ENCODE results near the gene ODAD4. TPM values are rescaled to one million over a fixed set of nuclear protein-coding genes. Genes with fewer than 3 reads are reported as not detected.

ODAD4 gene
- total RNA-seq: under 1 TPM; 0.89 to 0.97 TPM

DNA sequence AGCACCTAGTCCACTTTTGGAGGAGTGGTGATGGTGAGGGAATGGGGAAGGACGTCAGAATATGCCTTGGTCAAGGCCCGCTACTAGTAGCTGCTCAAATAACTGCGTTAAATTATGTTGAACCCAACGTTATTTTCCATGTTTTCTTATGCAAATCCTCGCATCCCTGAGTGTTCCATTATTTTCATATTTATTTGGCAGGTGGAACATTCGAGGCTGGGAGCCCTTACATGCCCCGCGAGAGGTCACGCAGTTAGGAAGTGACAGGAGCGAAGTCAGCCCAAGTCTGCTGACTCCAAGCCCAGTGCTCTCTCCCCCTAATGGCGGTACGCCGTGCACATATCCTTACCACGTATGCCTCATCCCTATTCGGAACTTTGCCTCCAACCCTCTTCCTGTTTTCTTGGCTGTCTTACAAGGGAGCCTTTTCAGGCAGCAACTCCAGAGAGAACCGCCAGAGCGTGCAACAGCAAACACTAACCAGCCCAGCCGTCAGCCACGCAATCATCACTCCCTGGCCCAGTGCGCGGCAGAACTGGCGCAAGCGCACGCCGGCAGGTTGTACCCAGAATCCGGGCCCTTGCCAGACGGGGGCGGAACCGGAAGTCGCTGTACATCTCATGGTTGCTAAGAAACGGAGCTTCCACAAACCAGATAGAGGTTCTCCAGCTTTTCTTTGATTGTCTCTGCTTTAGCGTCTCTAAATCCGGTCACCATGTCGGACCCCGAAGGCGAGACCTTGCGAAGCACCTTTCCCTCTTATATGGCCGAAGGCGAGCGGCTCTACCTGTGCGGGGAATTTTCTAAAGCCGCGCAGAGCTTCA lies at the start of gene ODAD4:
Gene ODAD4 (plus strand): TSS at position 609 of the 824 bp plus-strand sequence. CDS start 107 bp downstream, at position 716.
- H3K27me3 Mint-ChIP-seq (ENCODE audit: low read depth): no peaks in the 10 kb centered on the region
- peak; percentile 98 for DNase-seq
- H3K27ac Mint-ChIP-seq: peak within 1 kb of the TSS; percentile 96
- POLR2A ChIA-PET: interaction anchor here (0.6 to 3.8 kb wide), 13 partner anchors 9 to 223 kb away, joined by 3 to 49 read pairs (median 4); partner anchors contain the start of genes ACLY, CNP, DHX58 and DNAJC7
- peak within 1 kb of the TSS; percentile 96 for H3K4me3 Mint-ChIP-seq
- ATAC-seq: peak; percentile 99
- peaks cover 55% of the 10 kb centered on the region for H3K4me1 Mint-ChIP-seq (ENCODE audit: low read depth)
- no peaks in the 10 kb centered on the region for H3K9me3 Mint-ChIP-seq (ENCODE audit: insufficient read depth)
- CTCF ChIA-PET: interaction anchor here (0.6 to 2.6 kb wide), 20 partner anchors 8 to 476 kb away, joined by 3 to 22 read pairs (median 4); partner anchors contain the start of genes ACLY, CNP, DNAJC7 and KLHL11
- H3K36me3 Mint-ChIP-seq (ENCODE audit: low read depth): peaks cover 5% of the 10 kb centered on the region

GRCh38 chr17:41882756-41883155 lies 47.7 kb upstream of the ODAD4 start:
- CTCF ChIA-PET: no interaction called here
- DNase-seq: no peak
- peaks cover 63% of the 10 kb centered on the region for H3K36me3 Mint-ChIP-seq (ENCODE audit: low read depth)
- no peaks in the 10 kb centered on the region for H3K9me3 Mint-ChIP-seq (ENCODE audit: insufficient read depth)
- H3K4me1 Mint-ChIP-seq (ENCODE audit: low read depth): no peaks in the 10 kb centered on the region
- no peaks in the 10 kb centered on the region for H3K27me3 Mint-ChIP-seq (ENCODE audit: low read depth)
- ATAC-seq: no peak
- POLR2A ChIA-PET: interaction anchor here (0.7 kb wide), 1 partner anchor 19 kb away, joined by 3 read pairs; no protein-coding TSS in a partner anchor
- H3K27ac Mint-ChIP-seq: no peak overlapping the region
- no peak overlapping the region for H3K4me3 Mint-ChIP-seq

- POLR2A ChIA-PET: no interaction called here
- H3K27me3 Mint-ChIP-seq (ENCODE audit: low read depth): no peaks in the 10 kb centered on the region
Observed at GRCh38 chr17:41885733-41886132, 44.7 kb upstream of the ODAD4 start.

GRCh38 chr17:41888332-41888965 lies 42.0 kb upstream of the ODAD4 start:
- no peaks in the 10 kb centered on the region for H3K9me3 Mint-ChIP-seq (ENCODE audit: insufficient read depth)
- H3K27me3 Mint-ChIP-seq (ENCODE audit: low read depth): no peaks in the 10 kb centered on the region
- POLR2A ChIA-PET: no interaction called here
- no peak overlapping the region for H3K4me3 Mint-ChIP-seq
- no peak overlapping the region for H3K27ac Mint-ChIP-seq
- H3K4me1 Mint-ChIP-seq (ENCODE audit: low read depth): no peaks in the 10 kb centered on the region
- CTCF ChIA-PET: no interaction called here
- DNase-seq (no peak), ATAC-seq (no peak)
- H3K36me3 Mint-ChIP-seq (ENCODE audit: low read depth): peaks cover 57% of the 10 kb centered on the region

More at GRCh38 chr17:41885733-41886132, 44.7 kb upstream of the ODAD4 start:
- CTCF ChIA-PET: interaction anchor here (1.1 kb wide), 1 partner anchor 149 kb away, joined by 3 read pairs; no protein-coding TSS in a partner anchor
- H3K9me3 Mint-ChIP-seq (ENCODE audit: insufficient read depth): no peaks in the 10 kb centered on the region
- ATAC-seq (no peak), DNase-seq (no peak)
- no peak overlapping the region for H3K27ac Mint-ChIP-seq
- H3K4me1 Mint-ChIP-seq (ENCODE audit: low read depth): no peaks in the 10 kb centered on the region
- peaks cover 56% of the 10 kb centered on the region for H3K36me3 Mint-ChIP-seq (ENCODE audit: low read depth)
- no peak overlapping the region for H3K4me3 Mint-ChIP-seq

GRCh38 chr17:41891135-41892020 lies 39.0 kb upstream of the ODAD4 start:
- Mint-ChIP-seq H3K9me3 (ENCODE audit: insufficient read depth) (no peaks in the 10 kb centered on the region), H3K4me3 (no peak overlapping the region), H3K36me3 (ENCODE audit: low read depth) (peaks cover 56% of the 10 kb centered on the region), H3K4me1 (ENCODE audit: low read depth) (no peaks in the 10 kb centered on the region), H3K27me3 (ENCODE audit: low read depth) (no peaks in the 10 kb centered on the region), H3K27ac (no peak overlapping the region)
- ChIA-PET CTCF (interaction anchor here (0.6 kb wide), 1 partner anchor 34 kb away, joined by 3 read pairs; no protein-coding TSS in a partner anchor), POLR2A (interaction anchor here (0.6 to 0.9 kb wide), 3 partner anchors 21 to 85 kb away, joined by 3 to 4 read pairs (median 3); no protein-coding TSS in a partner anchor)
- no peak for DNase-seq
- ATAC-seq: no peak

DNA sequence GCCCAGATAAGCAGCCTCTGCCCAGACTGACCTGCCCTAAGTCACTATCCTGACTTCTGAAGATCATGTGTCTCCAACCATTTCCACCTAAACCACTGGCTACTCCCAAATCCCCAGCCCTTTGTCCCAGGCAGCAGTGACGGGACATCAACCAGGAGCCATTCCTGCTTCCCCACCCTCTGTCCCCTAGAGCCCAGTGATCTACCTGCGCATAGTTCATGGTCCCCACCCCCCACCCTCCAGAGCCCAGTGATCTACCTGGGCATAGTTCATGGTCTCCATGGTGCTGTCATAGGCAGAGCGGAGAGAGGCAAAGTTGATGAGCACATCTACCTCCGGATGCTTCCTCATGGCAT lies 38.4 kb upstream of the ODAD4 start:
- Mint-ChIP-seq H3K4me1 (ENCODE audit: low read depth) (no peaks in the 10 kb centered on the region), H3K27me3 (ENCODE audit: low read depth) (no peaks in the 10 kb centered on the region), H3K36me3 (ENCODE audit: low read depth) (peaks cover 61% of the 10 kb centered on the region), H3K4me3 (no peak overlapping the region), H3K9me3 (ENCODE audit: insufficient read depth) (no peaks in the 10 kb centered on the region), H3K27ac (no peak overlapping the region)
- no peak for ATAC-seq
- CTCF ChIA-PET: no interaction called here
- DNase-seq: no peak
- POLR2A ChIA-PET: interaction anchor here (0.7 kb wide), 1 partner anchor 85 kb away, joined by 3 read pairs; no protein-coding TSS in a partner anchor

DNA sequence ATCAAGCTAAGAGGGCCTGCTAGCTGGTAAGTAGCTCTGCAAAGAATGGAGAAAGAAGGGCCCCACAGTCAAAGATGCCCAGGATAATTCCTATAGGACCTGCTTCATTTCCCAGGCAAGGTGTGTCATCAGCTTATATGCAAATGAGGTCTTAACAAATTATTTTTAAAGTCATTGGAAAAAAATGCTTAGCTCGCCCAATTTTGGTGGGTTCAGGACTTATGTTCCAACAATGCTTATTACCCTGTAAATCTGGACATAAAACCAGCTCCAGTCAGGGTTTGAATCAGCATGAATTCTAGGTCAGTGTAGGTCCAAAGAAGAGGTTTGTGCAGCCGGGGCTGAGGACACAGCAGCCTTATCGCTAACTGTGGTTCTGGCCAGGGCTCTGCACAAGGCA lies 37.0 kb upstream of the ODAD4 start:
- Mint-ChIP-seq H3K27ac (no peak overlapping the region), H3K9me3 (ENCODE audit: insufficient read depth) (no peaks in the 10 kb centered on the region), H3K4me1 (ENCODE audit: low read depth) (no peaks in the 10 kb centered on the region), H3K27me3 (ENCODE audit: low read depth) (no peaks in the 10 kb centered on the region), H3K4me3 (no peak overlapping the region), H3K36me3 (ENCODE audit: low read depth) (peaks cover 59% of the 10 kb centered on the region)
- DNase-seq: no peak
- POLR2A ChIA-PET: no interaction called here
- no peak for ATAC-seq
- CTCF ChIA-PET: interaction anchor here (0.6 kb wide), 1 partner anchor 38 kb away, joined by 4 read pairs; no protein-coding TSS in a partner anchor

- no peak for DNase-seq
- Mint-ChIP-seq H3K36me3 (ENCODE audit: low read depth) (peaks cover 62% of the 10 kb centered on the region), H3K4me3 (no peak overlapping the region), H3K27me3 (ENCODE audit: low read depth) (no peaks in the 10 kb centered on the region), H3K4me1 (ENCODE audit: low read depth) (no peaks in the 10 kb centered on the region), H3K9me3 (ENCODE audit: insufficient read depth) (no peaks in the 10 kb centered on the region), H3K27ac (peak overlapping the region; percentile 33)
- no peak for ATAC-seq
- CTCF ChIA-PET: no interaction called here
- POLR2A ChIA-PET: interaction anchor here (0.5 to 0.6 kb wide), 2 partner anchors 259 to 340 kb away, joined by 3 read pairs; no protein-coding TSS in a partner anchor
Observed at GRCh38 chr17:41894791-41895331, 35.6 kb upstream of the ODAD4 start.

DNA sequence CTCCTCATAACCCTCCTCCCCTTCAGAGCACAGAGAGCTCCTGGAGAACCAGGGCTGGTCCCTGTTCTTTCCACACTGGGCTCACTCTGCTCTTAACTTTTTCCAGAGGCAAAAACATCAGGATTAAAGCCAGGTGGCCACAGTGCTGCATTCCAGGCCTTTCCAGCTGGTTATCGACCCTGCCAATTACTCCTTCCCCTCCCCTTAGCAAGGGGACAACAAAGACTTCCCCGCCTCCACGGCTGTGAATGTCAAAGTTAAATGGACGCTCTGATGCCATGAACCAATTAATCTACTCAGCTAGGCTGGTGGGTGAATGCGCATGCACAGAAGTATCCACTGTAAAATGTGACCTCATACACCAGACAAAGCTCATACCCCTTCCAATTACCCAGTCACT lies 34.8 kb upstream of the ODAD4 start:
- ChIA-PET POLR2A (no interaction called here), CTCF (no interaction called here)
- ATAC-seq (no peak), DNase-seq (no peak)
- H3K4me1 Mint-ChIP-seq (ENCODE audit: low read depth): no peaks in the 10 kb centered on the region
- H3K27me3 Mint-ChIP-seq (ENCODE audit: low read depth): no peaks in the 10 kb centered on the region
- H3K9me3 Mint-ChIP-seq (ENCODE audit: insufficient read depth): no peaks in the 10 kb centered on the region
- no peak overlapping the region for H3K27ac Mint-ChIP-seq
- no peak overlapping the region for H3K4me3 Mint-ChIP-seq
- peaks cover 61% of the 10 kb centered on the region for H3K36me3 Mint-ChIP-seq (ENCODE audit: low read depth)

DNA sequence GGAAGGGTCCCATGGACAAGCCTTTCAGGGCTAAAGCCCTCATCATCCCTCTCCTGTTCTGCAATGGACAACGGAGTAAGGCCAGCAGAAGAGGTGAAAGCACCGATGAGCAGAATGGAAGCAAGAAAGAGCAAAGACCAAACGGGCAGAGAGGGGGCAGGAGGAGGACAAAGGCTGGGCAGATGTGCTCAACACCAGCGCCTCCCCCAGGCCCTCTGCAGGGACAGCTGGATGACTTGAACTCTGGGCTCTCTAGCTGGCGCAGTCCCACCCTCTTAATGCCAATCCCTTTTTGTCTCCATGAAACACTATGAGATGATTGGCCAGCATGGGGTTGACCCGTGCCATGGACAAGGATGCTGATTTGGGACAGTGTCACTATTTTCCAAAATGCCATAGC lies 33.7 kb upstream of the ODAD4 start:
- H3K27ac Mint-ChIP-seq: no peak overlapping the region
- H3K27me3 Mint-ChIP-seq (ENCODE audit: low read depth): no peaks in the 10 kb centered on the region
- DNase-seq (no peak), ATAC-seq (no peak)
- peaks cover 69% of the 10 kb centered on the region for H3K36me3 Mint-ChIP-seq (ENCODE audit: low read depth)
- POLR2A ChIA-PET: no interaction called here
- no peaks in the 10 kb centered on the region for H3K4me1 Mint-ChIP-seq (ENCODE audit: low read depth)
- H3K4me3 Mint-ChIP-seq: no peak overlapping the region
- no peaks in the 10 kb centered on the region for H3K9me3 Mint-ChIP-seq (ENCODE audit: insufficient read depth)
- CTCF ChIA-PET: no interaction called here

GRCh38 chr17:41901646-41902045 lies 28.8 kb upstream of the ODAD4 start:
- ChIA-PET POLR2A (no interaction called here), CTCF (no interaction called here)
- no peak for DNase-seq
- no peaks in the 10 kb centered on the region for H3K27me3 Mint-ChIP-seq (ENCODE audit: low read depth)
- no peaks in the 10 kb centered on the region for H3K9me3 Mint-ChIP-seq (ENCODE audit: insufficient read depth)
- H3K27ac Mint-ChIP-seq: no peak overlapping the region
- no peak overlapping the region for H3K4me3 Mint-ChIP-seq
- peaks cover 60% of the 10 kb centered on the region for H3K36me3 Mint-ChIP-seq (ENCODE audit: low read depth)
- ATAC-seq: no peak
- H3K4me1 Mint-ChIP-seq (ENCODE audit: low read depth): no peaks in the 10 kb centered on the region
